ENCODE data around the gene ZNF397. TPM values are rescaled to one million over a fixed set of nuclear protein-coding genes. Genes with fewer than 3 reads are reported as not detected.

Gene ZNF397
- total and polyA plus RNA-seq, 2 of the 13 experiments (the other 11 are each of a cell fraction or from before 2014, with no cell fraction given): 4.7 to 9.4 TPM

GRCh38 chr18:35290094-35290735 lies 49.4 kb downstream of the ZNF397 start, which contains the start of gene ZSCAN30 (continued):
- TF ChIP-seq ZBTB40 (IDR thresholded peaks at IDR 0.05): no peak
- peak; percentile 90 for TF ChIP-seq ZBTB40 (CRISPR knock-in tag; IDR thresholded peaks at IDR 0.05)
- peak; percentile 42; the same call in 1 of the 2 replicates for TF ChIP-seq FOXO1 (CRISPR knock-in tag; IDR thresholded peaks at IDR 0.05)
- no peak for TF ChIP-seq SCMH1 (CRISPR knock-in tag; IDR thresholded peaks at IDR 0.05; ENCODE audit: borderline replicate concordance)
- TF ChIP-seq ZNF792 (CRISPR knock-in tag; IDR thresholded peaks at IDR 0.05): peak; percentile 73; the same call in 1 of the 2 replicates
- TF ChIP-seq ZNF609 (CRISPR knock-in tag; IDR thresholded peaks at IDR 0.05; ENCODE audit: borderline replicate concordance): no peak; the same call in 1 of the 2 replicates
- TF ChIP-seq, protein P1, sequence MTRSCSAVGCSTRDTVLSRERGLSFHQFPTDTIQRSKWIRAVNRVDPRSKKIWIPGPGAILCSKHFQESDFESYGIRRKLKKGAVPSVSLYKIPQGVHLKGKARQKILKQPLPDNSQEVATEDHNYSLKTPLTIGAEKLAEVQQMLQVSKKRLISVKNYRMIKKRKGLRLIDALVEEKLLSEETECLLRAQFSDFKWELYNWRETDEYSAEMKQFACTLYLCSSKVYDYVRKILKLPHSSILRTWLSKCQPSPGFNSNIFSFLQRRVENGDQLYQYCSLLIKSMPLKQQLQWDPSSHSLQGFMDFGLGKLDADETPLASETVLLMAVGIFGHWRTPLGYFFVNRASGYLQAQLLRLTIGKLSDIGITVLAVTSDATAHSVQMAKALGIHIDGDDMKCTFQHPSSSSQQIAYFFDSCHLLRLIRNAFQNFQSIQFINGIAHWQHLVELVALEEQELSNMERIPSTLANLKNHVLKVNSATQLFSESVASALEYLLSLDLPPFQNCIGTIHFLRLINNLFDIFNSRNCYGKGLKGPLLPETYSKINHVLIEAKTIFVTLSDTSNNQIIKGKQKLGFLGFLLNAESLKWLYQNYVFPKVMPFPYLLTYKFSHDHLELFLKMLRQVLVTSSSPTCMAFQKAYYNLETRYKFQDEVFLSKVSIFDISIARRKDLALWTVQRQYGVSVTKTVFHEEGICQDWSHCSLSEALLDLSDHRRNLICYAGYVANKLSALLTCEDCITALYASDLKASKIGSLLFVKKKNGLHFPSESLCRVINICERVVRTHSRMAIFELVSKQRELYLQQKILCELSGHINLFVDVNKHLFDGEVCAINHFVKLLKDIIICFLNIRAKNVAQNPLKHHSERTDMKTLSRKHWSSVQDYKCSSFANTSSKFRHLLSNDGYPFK (CRISPR knock-in tag; IDR thresholded peaks at IDR 0.05; ENCODE audit: borderline replicate concordance): peak; percentile 90
- TF ChIP-seq XBP1 (CRISPR knock-in tag; IDR thresholded peaks at IDR 0.05): peak; percentile 57; the same call in 1 of the 2 replicates
- TF ChIP-seq FLYWCH1 (CRISPR knock-in tag; IDR thresholded peaks at IDR 0.05): no peak
- no peak for TF ChIP-seq HOXA7 (CRISPR knock-in tag; IDR thresholded peaks at IDR 0.05)
- TF ChIP-seq, protein P2, sequence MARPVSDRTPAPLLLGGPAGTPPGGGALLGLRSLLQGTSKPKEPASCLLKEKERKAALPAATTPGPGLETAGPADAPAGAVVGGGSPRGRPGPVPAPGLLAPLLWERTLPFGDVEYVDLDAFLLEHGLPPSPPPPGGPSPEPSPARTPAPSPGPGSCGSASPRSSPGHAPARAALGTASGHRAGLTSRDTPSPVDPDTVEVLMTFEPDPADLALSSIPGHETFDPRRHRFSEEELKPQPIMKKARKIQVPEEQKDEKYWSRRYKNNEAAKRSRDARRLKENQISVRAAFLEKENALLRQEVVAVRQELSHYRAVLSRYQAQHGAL (CRISPR knock-in tag; IDR thresholded peaks at IDR 0.05; ENCODE audit: not compliant biosample characterization): no peak

Data from HepG2 (cell line).